ENCODE data around the gene LETMD1. TPM values are rescaled to one million over a fixed set of nuclear protein-coding genes. Genes with fewer than 3 reads are reported as not detected.

LETMD1 gene
- total and polyA plus RNA-seq, 2 of the 8 experiments (the other 6 are each of a cell fraction or from before 2014, with no cell fraction given), result 39.4 to 65.3 TPM

DNA sequence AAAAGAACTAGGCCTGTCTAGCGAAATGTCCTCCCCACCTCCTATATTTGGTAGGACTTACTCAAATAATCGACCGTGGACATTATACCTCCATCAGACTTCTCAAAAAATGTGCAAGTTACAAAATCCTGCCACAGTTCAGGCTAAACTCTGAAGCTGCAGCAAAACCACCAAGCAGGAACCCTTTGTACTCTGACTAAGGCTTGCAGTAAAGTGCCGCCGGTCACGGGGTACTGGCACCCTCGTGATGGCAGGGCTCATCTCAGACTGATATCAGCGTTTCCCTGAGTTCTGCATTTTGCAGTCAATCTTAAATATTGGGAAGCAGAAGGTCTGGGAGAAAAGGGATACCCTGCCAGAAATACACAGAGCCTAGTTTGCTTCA is 39.1 kb upstream of the LETMD1 start (continued):
- no peak for TF ChIP-seq TEAD4 (IDR thresholded peaks at IDR 0.05; ENCODE audit: low read depth, low read length)
- TF ChIP-seq, protein P1, sequence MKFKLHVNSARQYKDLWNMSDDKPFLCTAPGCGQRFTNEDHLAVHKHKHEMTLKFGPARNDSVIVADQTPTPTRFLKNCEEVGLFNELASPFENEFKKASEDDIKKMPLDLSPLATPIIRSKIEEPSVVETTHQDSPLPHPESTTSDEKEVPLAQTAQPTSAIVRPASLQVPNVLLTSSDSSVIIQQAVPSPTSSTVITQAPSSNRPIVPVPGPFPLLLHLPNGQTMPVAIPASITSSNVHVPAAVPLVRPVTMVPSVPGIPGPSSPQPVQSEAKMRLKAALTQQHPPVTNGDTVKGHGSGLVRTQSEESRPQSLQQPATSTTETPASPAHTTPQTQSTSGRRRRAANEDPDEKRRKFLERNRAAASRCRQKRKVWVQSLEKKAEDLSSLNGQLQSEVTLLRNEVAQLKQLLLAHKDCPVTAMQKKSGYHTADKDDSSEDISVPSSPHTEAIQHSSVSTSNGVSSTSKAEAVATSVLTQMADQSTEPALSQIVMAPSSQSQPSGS (IDR thresholded peaks at IDR 0.05; ENCODE audit: low read length), result no peak
- TF ChIP-seq ZNF274 (IDR thresholded peaks at IDR 0.05; ENCODE audit: borderline replicate concordance, extremely low read depth, low read length), result no peak
- no peak for TF ChIP-seq CEBPB (IDR thresholded peaks at IDR 0.05; ENCODE audit: low read depth, low read length)
- TF ChIP-seq SP4 (IDR thresholded peaks at IDR 0.05; ENCODE audit: low read length), result no peak
- no peak for TF ChIP-seq MAFK (IDR thresholded peaks at IDR 0.05; ENCODE audit: low read depth, low read length)
- no peak for TF ChIP-seq SRF (IDR thresholded peaks at IDR 0.05; ENCODE audit: low read depth, low read length)
